Neural crest cell (in vitro differentiated cells): Measurements from ENCODE around the gene UBE4B. TPM values are rescaled to one million over a fixed set of nuclear protein-coding genes. Genes with fewer than 3 reads are reported as not detected.

Experiments used
- DNase-seq: peaks from one replicate; pipeline ENCODE4 v3.0.0; 2021; ENCODE audit warnings: low read depth, mixed read lengths, low spot score
- H3K27ac Mint-ChIP-seq: one replicate; pipeline ENCODE4 v1.8.0; 2021; ENCODE audit warnings: mild to moderate bottlenecking, mixed read lengths; ENCODE audit not compliant: unreplicated experiment
- H3K27me3 Mint-ChIP-seq: 2 replicates; pipeline ENCODE4 v1.8.0; 2021; ENCODE audit warnings: low read depth, mild to moderate bottlenecking, mixed read lengths
- H3K36me3 Mint-ChIP-seq: 2 replicates; pipeline ENCODE4 v1.8.0; 2021; ENCODE audit warnings: low read depth, mild to moderate bottlenecking, mixed read lengths
- H3K4me1 Mint-ChIP-seq: 2 replicates; pipeline ENCODE4 v1.8.0; 2021; ENCODE audit warnings: mixed read lengths
- H3K4me3 Mint-ChIP-seq: one replicate; pipeline ENCODE4 v1.8.0; 2021; ENCODE audit warnings: mild to moderate bottlenecking, mixed read lengths
- H3K9me3 Mint-ChIP-seq: 2 replicates; pipeline ENCODE4 v1.8.0; 2021; ENCODE audit warnings: mixed read lengths
- CTCF ChIP-seq: fragments of 200-600 bp; sonication (generic); conservative IDR thresholded peaks from 2 replicates; pipeline ENCODE4 v1.5.0; 2021; ENCODE audit warnings: antibody characterized with exemption, mild to moderate bottlenecking
- total RNA-seq: library from RNA; stranded (reverse); gene quantifications from 2 replicates; pipeline ENCODE4 v1.2.1, GENCODE V29; 2021

The UBE4B gene
- total RNA-seq, 1 donor from 2014 or later: 74.4 TPM

GRCh38 chr1:10171995-10172669 is 139.4 kb downstream of the UBE4B start:
- peaks cover 40% of the 10 kb centered on the region for H3K4me1 Mint-ChIP-seq
- H3K27me3 Mint-ChIP-seq: no peaks in the 10 kb centered on the region
- peaks cover 44% of the 10 kb centered on the region for H3K36me3 Mint-ChIP-seq
- no peak overlapping the region for H3K4me3 Mint-ChIP-seq
- no peak for TF ChIP-seq CTCF
- DNase-seq: no peak
- H3K27ac Mint-ChIP-seq: peak overlapping the region; percentile 57
- peaks cover 6% of the 10 kb centered on the region for H3K9me3 Mint-ChIP-seq

GRCh38 chr1:10173582-10173981 is 140.8 kb downstream of the UBE4B start:
- Mint-ChIP-seq H3K27ac (peak overlapping the region; percentile 40), H3K4me1 (peaks cover 50% of the 10 kb centered on the region), H3K4me3 (no peak overlapping the region), H3K9me3 (peaks cover 6% of the 10 kb centered on the region), H3K36me3 (peaks cover 39% of the 10 kb centered on the region), H3K27me3 (no peaks in the 10 kb centered on the region)
- no peak for TF ChIP-seq CTCF
- DNase-seq: no peak

- no peak overlapping the region for H3K27ac Mint-ChIP-seq
These were observed 145.1 kb downstream of the UBE4B start for GRCh38 chr1:10177876-10178275.

GRCh38 chr1:10178597-10179405 is 146.0 kb downstream of the UBE4B start:
- peak; percentile 43 for DNase-seq
- peak overlapping the region; percentile 66 for H3K4me3 Mint-ChIP-seq
- peaks cover 19% of the 10 kb centered on the region for H3K36me3 Mint-ChIP-seq
- H3K4me1 Mint-ChIP-seq: peaks cover 51% of the 10 kb centered on the region
- H3K27ac Mint-ChIP-seq: peak overlapping the region; percentile 98
- H3K27me3 Mint-ChIP-seq: no peaks in the 10 kb centered on the region
- peaks cover 6% of the 10 kb centered on the region for H3K9me3 Mint-ChIP-seq
- no peak for TF ChIP-seq CTCF

More at GRCh38 chr1:10177876-10178275, 145.1 kb downstream of the UBE4B start:
- Mint-ChIP-seq H3K4me3 (peak overlapping the region; percentile 52), H3K4me1 (peaks cover 49% of the 10 kb centered on the region), H3K9me3 (peaks cover 6% of the 10 kb centered on the region), H3K36me3 (peaks cover 22% of the 10 kb centered on the region), H3K27me3 (no peaks in the 10 kb centered on the region)
- no peak for TF ChIP-seq CTCF
- DNase-seq: peak; percentile 8

GRCh38 chr1:10179406-10180091 is 146.8 kb downstream of the UBE4B start:
- no peaks in the 10 kb centered on the region for H3K27me3 Mint-ChIP-seq
- no peak for TF ChIP-seq CTCF
- H3K27ac Mint-ChIP-seq: peak overlapping the region; percentile 98
- DNase-seq: peak; percentile 46
- H3K9me3 Mint-ChIP-seq: peaks cover 6% of the 10 kb centered on the region
- H3K4me3 Mint-ChIP-seq: peak overlapping the region; percentile 66
- peaks cover 54% of the 10 kb centered on the region for H3K4me1 Mint-ChIP-seq
- H3K36me3 Mint-ChIP-seq: peaks cover 20% of the 10 kb centered on the region
